Limb (tissue), 2 donors: ENCODE data around the gene GRIN2A.
"Not testable (repeated sequence)": the region's sequence is repeated elsewhere in the genome, so short reads cannot be mapped to it uniquely, and the experiment has no call there.

Source experiments
- DNase-seq, 2 donors: peaks; one replicate each; pipeline ENCODE4 v3.0.0-alpha.2; 2016; ENCODE audit errors: extremely low spot score in 2 of 2

Gene GRIN2A

DNA sequence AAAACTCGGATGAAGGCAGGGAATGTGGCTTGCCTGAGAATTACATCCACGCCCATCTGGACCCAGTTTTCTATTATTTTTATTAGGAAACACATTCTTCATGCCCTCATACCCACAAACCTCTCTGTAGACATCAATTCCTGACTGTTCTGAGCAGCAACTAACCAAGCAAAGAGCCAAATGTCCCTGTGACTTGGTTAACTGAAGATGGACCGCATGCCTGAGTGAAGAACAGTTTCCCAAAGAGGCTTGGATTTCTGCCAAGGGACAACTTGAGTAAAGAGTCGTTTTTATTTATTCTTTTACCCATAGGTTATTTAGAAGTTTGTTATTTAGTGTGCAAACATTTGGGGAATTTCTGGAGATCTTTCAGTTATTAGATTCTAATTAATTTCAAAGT lies 259.8 kb downstream of the GRIN2A start:
- DNase-seq = no peak

DNA sequence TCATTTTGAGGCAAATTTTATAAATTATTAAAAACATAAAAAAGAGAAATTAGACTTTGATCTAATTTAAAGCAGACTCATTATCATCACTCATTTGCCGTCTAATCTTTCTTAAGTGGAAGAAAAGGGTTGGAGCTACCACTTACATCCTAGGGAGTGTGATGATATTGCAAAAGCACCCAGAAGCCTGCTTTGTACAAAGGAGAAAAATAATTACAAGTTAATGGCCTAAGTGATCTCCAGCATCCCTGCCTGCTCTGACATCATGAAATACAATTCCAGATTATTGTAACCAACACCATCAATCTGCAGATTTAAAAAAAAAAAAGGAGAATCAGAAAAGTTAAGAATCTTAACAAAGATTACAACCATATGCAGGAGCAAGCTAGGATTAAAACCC lies 260.2 kb downstream of the GRIN2A start:
- no peak for DNase-seq

DNA sequence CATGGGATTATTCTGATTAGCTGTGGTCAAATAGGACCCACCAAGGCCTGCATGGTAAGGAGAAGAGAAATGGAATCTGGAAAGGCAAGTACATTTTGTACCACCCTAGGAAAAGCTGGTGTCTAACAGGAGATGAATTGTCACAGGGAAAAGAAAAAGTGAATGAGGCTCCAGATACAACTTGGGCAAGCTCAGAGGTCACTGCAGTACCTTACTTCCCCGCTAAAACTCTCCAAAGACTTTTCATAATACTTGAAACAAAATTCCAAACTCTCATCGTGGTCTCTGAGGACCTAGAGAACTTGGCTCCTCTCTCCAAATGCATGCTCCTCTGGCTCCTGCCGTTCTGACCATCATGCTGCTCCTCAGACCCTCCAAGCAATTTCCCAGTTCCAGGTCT lies 262.8 kb downstream of the GRIN2A start:
- no peak for DNase-seq

DNA sequence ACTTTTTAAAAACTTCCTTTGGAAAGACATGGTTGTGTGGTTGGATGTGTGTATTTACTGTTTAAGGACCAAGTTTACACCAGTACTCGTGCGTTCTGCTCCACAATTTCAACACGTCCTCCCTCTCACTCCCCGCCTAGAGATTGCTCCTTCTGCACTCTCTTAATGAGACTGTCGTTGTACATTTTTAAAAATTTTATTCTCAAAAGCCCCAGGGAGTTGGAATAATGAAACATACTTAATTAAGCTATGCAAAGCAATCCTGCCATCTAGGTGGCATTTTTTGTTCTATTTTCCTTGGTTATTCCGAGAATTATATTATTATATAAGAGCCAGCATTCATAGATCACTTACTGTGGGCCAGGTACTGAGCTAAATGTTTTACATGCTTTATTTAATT lies 264.5 kb downstream of the GRIN2A start:
- no peak for DNase-seq

DNA sequence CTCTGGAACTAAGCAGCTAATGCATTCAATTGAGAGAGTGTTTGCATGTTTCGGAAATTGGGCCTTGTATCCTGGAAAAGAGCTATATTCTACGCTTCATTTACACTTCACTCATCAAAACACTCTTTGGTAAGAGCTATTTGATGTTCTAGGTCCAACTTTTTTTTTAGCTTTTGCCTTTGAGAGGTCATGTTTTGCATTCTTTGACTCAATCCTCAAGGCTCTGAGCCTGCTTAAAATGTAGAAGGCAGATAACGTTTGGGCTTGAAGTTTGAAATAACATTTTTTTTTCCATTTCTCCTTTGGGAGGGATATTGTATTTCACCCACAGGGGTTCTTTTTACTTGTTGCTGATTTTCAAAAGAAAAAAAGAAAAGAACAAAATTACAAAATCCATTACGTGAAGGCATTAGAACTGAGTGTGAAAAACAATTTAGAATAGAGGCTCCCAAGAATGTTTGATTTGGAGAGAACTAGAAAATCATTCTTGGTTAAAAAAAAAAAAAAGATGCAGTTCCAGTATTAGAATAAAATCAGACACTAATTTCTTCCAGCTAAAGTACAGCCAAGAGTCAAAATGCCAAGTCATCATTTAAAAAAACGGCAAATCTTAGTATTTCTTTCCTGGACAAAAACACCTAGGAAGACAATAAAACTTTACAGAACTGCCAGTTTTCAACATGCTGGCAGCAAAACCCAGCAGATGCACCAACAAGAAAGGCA lies 268.5 kb downstream of the GRIN2A start:
- no peak for DNase-seq

DNA sequence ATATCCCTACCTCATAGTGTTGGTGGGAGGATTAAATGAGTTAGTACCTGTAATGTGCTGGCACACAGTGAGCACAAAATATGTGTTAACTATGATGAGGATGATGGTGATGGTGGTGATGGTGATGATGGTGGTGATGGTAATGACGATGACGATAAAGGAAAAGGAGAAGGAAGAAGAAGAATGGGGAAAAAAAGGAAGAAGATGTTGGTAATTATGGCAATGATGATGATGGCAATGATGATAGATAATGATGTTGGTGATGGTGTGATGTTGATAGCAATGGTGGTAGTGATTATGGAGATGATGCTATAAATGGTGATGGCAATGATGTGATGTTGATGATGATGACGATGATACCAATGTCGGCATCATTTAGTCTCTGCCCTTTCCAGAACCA lies 270.2 kb downstream of the GRIN2A start:
- no peak for DNase-seq

DNA sequence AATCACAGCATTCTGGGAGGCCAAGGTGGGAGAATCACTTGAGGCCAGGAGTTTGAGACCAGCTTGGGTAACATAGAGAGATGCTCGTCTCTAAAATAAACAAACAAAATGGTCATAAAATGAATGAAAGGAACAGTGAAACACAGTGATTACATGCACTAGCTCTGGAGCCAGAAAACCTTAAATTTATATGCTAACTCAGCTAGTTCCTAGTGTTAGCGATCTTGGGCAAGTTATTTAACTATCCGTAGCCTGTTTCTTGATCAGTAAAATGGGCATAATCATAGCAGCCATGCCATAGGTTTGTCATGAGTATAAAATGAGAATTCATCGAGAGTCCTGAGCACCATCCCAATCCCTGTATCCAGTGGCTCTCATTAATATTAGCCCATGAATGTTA lies 271.0 kb downstream of the GRIN2A start:
- no peak for DNase-seq

DNA sequence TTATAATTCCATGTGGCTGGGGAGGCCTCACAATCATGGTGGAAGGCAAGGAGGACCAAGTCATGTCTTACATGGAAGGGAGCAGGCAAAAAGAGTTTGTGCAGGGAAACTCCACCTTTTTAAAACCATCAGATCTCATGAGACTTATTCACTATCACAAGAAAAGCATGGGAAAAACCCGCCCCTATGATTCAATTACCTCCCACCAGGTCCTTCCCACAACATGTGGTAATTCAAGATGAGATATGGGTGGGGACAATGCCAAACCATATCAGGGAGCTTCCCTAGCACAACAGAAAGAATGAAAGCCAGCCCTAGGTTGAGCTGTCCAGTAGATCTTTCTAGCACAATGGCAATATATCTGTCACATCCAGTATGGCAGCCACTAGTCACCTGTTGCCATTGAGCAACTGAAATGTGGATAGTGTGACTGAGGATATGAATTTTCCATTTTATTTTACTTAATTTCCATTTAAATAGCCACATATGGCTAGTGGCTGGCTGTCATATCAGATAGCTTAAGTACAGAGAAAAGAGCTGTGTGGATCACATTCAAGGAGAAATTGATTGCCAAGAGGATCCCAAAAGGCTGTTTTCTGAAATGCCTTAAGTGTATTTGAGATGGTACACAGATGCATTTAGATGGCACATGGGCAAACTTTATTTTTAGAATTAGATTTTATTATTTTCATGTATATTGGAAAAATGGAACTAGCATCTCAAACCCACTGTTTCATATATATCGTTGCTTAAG lies 273.0 kb downstream of the GRIN2A start:
- no peak for DNase-seq

DNA sequence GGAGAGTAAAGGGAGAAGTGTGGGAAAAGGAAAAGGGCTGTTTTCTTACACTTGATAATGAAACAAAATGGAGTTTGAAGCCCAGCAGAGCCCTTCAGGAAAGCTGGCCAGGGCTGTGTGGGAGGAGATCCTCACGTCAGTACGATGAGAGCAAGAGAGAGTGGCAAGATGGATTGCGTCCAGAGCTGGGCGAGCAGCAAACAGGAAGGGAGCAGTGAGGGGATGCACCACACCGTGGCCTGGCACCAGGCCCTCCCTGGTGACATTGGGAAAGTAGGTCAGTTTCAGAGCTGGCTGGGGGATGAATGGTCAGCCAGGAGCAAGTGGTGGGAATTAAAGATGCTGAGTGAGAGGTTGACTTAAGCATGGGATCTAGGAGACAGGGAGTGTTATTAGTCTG lies 273.6 kb downstream of the GRIN2A start:
- DNase-seq = no peak

DNA sequence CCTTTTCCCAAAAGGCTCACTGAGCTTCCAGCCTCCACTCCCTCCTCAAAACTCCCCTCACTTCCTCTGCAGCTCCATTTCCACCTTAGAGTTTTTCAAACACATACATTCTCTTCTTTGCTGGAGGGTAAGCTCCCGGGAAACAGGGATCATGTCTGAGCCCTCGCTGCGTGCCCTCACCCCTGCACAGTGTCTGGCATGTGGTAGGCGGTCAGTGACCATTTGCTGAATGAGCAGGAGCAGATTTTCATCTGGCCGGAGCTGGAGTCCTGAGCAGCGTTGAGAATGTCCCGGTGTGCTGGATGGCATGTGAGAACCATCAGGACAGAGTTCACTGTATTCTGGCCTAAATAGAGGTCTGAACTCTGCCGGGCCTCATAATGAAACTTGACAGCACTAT lies 274.5 kb downstream of the GRIN2A start:
- no peak for DNase-seq

DNA sequence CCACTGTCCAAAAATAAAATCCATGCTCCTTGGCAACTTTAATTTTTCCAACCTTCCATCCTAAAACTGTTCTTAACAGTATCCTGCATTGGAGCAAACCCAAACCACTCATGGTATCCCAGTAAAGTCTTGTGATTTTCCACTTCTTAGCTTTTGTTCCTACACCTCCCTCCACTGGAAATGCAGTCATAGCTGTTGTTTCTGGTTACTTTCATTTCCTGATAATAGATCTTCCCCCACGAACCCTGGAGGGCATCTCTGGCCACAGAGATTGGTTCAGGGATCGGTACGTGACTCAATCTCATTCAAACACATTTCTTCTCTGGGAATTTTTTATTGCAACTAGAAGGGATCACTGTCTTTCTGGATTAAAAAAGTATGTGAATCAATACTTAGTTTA lies 276.0 kb downstream of the GRIN2A start:
- no peak for DNase-seq

DNA sequence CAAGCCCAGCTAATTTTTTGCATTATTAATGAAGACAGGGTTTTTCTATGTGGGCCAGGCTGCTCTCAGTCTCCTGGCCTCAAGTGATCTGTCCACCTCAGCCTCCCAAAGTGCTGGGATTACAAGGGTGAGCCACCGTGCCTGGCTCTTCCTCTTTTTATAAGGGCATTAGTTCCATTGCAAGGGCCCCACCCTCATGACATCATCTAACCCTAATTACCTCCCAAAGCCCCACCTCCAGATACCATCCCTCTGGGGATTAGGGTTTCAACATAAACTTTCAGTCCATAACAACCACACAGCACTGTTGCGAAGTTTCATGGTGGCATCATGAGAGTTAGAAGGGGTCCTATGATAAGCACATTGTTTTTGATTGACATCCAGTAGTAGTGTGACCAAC lies 277.7 kb downstream of the GRIN2A start:
- DNase-seq = no peak

DNA sequence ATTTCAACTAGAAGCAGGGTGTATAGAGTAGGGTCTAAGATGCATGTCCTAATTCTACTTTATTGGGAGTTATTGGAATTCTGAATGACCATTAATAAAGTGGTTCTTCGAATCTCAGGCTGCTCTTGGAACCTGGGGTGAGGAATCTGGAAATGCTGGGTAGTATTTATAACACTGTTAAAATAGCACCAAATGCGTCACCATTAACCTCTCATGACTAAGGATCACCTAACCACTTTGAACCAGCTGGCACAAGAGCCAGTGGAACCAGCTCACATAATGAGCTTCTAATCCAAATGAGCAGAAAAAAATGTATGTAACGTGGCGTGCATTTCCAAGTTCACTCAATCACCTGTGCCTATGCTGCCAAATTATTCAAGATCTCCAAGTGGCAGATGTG lies 281.7 kb downstream of the GRIN2A start:
- no peak for DNase-seq

DNA sequence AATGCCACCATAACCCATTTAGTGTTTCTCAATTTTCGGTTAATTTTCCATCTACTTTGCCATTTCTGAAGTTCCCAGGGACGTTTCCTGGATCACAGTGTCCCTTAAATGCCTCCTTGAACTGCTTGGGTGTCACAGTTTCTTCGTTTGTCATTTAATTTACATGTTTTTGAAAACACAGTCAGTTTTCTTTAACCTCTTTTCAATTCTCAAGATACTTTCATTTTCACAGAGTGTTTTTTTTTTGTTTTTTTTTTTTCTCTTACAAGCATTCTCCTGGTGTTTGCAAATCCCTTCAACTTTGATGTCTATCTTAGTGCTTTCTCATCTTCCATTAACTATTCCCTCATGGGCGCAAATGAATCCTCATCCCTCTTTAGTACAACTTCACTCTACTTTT lies 283.7 kb downstream of the GRIN2A start:
- DNase-seq = no peak

DNA sequence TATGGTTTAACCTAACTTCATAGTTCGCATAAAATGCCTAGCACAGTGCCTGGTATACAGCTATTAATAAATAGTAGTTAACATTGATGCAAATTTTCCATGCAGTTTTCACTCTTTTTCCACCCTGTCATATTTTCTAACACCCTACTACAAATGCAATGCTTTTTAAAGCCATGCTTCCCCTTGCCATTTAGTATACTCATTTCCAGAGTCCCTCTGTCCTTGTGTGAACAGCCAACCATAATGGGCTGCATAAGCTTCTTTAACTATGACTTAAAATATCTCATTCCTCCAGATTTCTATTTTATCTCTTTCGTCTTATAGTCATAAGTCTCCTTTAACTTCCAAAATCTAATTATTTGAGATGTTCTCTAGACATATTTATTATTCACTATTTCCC lies 284.1 kb downstream of the GRIN2A start:
- DNase-seq = no peak

DNA sequence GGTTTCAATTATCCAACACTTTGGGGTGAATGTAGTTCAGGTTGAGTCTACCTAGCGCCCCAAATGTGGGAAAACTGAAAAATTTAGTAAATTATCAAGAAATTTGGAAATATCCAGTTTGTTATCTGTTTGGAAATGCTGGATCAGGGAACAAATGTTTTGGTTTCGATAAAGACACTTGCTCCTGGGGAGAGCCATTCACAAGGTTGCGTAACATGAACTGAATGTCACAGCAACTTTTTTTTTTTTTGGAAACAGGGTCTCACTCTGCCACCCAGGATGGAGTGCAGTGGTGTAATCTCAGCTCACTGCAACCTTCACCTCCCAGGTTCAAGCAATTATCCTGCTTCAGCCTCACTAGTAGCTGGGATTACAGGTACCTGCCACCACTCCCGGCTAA lies 286.4 kb downstream of the GRIN2A start:
- no peak for DNase-seq

DNA sequence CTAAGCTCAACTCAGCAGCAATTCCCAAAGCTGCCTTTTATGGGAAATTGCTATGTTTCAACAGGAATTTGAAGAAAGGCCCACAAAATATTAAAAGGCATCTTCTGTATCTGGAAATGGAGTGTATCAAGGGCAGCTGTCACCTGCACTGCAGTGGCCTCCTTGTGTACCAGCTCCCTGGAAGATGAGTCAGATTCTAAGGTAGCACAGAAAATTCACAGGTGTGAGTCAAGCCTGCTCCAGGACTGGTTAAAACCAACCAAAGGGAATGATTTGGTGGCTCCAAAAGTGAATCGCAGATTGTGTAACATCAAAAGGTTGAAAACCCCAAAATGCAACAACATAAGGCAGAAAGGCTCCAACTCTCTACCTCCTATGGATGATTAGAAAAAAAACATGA lies 296.4 kb downstream of the GRIN2A start:
- DNase-seq = no peak

DNA sequence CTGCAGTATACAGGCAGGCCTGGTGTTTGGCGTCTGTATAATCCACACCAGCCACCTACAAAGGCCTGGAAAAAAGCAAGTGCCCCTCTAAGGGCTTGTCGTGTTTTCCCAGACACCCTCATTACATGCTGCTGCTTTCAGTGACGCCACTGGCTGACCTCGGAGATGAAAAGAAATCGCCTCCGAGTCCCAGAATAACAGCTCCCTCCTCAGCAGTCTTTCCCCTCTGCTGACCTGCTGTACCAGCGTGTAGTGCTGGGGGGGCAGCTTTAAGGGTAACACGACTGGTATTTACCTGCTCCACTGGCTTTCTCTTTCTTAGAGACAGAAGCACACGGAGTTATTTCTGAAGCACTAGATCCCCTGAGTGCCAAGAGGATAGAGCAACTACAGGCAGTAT lies 296.8 kb downstream of the GRIN2A start:
- DNase-seq = no peak

DNA sequence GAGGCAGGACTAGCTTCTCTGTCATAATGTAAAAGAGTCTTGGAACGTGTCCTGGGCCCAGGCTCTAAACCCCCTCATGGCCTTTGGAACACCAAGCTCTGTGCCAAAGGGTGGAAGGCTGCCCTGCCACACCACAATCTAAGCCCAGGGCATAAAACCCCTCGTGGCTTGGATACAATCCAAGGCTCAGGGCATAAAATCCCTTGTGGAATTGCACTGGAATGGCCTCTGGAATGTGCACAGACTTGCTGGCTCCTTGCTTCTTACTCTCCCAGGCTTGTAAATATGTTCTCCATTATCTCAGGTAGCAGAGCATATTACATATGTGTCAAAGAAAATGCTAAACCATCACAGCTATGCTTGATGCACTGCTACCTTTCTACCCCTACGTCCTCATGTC lies 306.2 kb downstream of the GRIN2A start:
- not testable (repeated sequence) for DNase-seq

DNA sequence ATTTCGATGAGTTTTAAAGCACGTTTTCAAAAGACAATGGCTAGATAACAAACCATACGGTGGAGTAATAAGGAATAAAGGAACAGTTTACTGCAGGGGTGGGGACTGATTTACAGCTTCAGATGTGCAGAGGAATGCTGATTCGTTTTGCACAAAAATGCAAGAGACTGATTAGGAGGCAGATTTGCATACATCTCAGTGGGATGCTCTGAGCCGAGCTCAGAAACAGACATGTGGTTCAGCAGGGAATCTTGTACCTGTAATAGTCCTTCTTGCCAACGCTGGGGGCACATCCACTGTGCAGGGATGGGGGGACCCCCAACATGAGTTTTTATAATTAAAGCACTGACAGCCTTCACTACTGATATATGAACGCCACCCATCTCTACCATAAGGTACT lies 308.0 kb downstream of the GRIN2A start:
- DNase-seq = no peak

DNA sequence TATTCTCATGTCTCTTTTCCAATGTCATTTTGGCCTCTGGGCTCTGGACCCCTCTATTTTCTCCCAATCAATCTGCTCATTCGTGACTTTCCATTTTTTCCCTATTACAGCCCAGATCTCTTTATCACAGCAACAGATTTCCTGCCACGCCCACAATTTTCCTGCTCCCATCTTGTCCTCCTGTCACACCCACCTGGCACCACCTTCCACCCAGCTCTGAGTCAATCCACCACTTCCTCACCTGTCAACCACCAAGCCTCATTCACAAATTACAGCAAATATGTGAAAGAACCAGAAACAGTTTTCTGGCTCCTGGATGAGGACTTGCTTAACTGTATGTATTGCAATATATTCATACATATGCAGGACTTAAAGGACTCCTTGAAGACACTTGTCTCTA lies 311.3 kb downstream of the GRIN2A start:
- no peak for DNase-seq

DNA sequence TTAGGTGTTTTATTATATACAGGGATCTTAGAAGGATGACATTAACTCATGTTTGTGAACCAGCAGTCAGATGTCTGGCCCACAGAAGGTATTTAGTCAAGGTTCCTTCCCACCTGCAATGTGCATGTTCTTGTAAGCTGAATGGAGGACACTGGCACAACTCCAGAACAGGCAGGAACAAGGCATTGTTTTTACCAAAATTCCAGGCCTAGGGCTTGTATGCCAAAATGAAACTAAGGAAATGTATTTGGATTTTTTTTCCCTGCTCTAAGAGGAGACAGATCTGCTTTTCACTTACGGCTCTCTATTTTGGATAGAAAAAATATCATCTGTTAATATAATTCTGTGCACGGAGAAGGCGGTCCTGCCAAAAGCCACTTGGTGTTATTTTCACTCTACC lies 312.5 kb downstream of the GRIN2A start:
- peak in 1 of 2 donors; percentile 37 for DNase-seq

DNA sequence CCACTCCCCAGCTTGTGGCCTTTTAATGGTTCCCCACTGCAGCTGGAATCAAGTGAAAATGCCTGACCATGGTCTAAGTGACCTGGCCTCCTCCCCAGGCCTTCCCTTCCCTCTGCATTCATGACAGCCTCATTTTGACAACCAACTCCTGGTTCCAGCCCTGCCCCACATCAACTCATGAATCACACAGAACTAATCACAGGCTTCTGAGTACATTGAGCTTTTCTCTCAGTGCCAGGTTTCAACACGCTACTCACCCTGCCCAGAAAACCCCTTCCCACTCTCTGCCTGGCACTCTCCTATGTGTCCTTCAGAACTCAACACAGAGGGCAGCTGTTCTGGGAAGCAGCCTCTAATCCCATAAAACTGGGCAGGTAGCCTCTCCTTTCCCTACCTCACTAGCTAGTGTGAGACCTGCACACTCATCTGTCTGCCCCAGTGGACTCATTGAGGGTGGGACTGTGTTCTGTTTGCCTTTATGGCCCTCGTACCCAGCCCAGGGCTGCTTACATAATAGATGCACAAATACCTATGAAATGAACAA lies 313.6 kb downstream of the GRIN2A start:
- no peak for DNase-seq
